ENCODE data around the gene GSTA4. TPM values are rescaled to one million over a fixed set of nuclear protein-coding genes. Genes with fewer than 3 reads are reported as not detected.
"Not testable (repeated sequence)": the region's sequence is repeated elsewhere in the genome, so short reads cannot be mapped to it uniquely, and the experiment has no call there.

The GSTA4 gene
- total and polyA plus RNA-seq, 10 donors: 8.5 to 23.3 (median 15.0) TPM

DNA sequence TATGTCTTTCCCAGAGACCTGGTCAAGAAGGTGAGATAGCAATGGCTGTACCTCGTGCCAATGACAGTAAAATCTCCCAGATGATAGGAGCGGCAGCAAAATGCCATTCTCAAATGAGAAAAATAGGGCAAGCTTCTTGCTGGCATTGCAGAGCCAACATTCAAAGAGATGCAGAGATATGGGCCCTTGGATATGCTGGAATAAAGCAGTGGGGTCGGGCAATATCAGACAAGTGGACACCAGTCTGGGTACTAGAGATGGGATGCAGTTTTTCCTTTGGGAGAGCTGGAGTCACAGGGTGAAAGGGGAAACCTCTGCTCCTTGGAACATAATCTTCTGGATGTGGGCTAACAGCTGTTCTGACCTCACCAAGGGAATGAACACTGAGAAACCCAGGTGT lies 29.0 kb downstream of the GSTA4 start:
- DNase-seq: no peak
- intact Hi-C loops (cut with DNase I; ENCODE audit: low total_unique reads): no loop called here
- no peaks in the 10 kb centered on the region for H3K27me3 ChIP-seq (replicated peaks in 1 of 7)
- TF ChIP-seq, protein P1, sequence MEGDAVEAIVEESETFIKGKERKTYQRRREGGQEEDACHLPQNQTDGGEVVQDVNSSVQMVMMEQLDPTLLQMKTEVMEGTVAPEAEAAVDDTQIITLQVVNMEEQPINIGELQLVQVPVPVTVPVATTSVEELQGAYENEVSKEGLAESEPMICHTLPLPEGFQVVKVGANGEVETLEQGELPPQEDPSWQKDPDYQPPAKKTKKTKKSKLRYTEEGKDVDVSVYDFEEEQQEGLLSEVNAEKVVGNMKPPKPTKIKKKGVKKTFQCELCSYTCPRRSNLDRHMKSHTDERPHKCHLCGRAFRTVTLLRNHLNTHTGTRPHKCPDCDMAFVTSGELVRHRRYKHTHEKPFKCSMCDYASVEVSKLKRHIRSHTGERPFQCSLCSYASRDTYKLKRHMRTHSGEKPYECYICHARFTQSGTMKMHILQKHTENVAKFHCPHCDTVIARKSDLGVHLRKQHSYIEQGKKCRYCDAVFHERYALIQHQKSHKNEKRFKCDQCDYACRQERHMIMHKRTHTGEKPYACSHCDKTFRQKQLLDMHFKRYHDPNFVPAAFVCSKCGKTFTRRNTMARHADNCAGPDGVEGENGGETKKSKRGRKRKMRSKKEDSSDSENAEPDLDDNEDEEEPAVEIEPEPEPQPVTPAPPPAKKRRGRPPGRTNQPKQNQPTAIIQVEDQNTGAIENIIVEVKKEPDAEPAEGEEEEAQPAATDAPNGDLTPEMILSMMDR (IDR thresholded peaks at IDR 0.05 in 8 of 11, conservative IDR thresholded peaks at IDR 0.05 in 3 of 11): no peak
- TF ChIP-seq POLR2A (IDR thresholded peaks at IDR 0.05) (no peak), POLR2AphosphoS5 (IDR thresholded peaks at IDR 0.05) (no peak)
- no peaks in the 10 kb centered on the region for H3K36me3 ChIP-seq
- WGBS, 5 donors: 79 to 88% (median 85%) methylated on average over 3 of the region's 3 CpGs
- H3K4me1 ChIP-seq: no peaks in the 10 kb centered on the region
- H3K4me3 ChIP-seq: no peak overlapping the region
- H3K9me3 ChIP-seq: peaks cover 0 to 12% (median 0%) of the 10 kb centered on the region in 8 donors
- H3K27ac ChIP-seq: no peak overlapping the region

GRCh38 chr6:52965380-52965779 lies 29.7 kb downstream of the GSTA4 start:
- H3K4me1 ChIP-seq: no peaks in the 10 kb centered on the region
- DNase-seq: no peak
- H3K27me3 ChIP-seq (replicated peaks in 1 of 7): no peaks in the 10 kb centered on the region
- TF ChIP-seq POLR2AphosphoS5 (IDR thresholded peaks at IDR 0.05): no peak
- H3K27ac ChIP-seq: no peak overlapping the region
- H3K36me3 ChIP-seq: no peaks in the 10 kb centered on the region
- intact Hi-C loops (cut with DNase I; ENCODE audit: low total_unique reads): no loop called here
- H3K4me3 ChIP-seq: no peak overlapping the region
- peaks cover 0 to 12% (median 0%) of the 10 kb centered on the region in 8 donors for H3K9me3 ChIP-seq
- WGBS, 5 donors: 79 to 91% (median 81%) methylated on average over 4 of the region's 4 CpGs

DNA sequence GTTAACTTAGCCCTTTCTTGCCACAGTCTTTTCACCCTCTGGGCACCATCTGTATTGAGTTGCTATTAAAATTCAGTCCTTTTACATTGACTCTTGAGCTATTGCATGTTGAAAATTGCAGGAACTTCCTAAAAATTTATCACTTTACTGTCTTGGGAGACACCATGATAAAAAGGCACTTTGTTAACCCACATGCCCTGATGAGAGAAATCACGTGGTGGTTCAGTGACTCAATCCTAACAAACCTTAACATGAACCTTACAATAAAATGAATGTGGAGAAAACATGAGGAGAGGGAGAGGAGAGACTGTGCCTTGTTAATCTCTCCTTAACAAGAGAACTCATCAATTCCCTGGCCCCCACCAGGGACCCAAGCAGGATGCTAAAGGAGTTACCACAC lies 30.8 kb downstream of the GSTA4 start:
- no peaks in the 10 kb centered on the region for H3K36me3 ChIP-seq
- peaks cover 0 to 12% (median 0%) of the 10 kb centered on the region in 8 donors for H3K9me3 ChIP-seq
- intact Hi-C loops (cut with DNase I; ENCODE audit: low total_unique reads): no loop called here
- no peaks in the 10 kb centered on the region for H3K27me3 ChIP-seq (replicated peaks in 1 of 7)
- H3K4me3 ChIP-seq: no peak overlapping the region
- no peak for DNase-seq
- no peaks in the 10 kb centered on the region for H3K4me1 ChIP-seq
- TF ChIP-seq POLR2AphosphoS5 (IDR thresholded peaks at IDR 0.05) (no peak), POLR2A (IDR thresholded peaks at IDR 0.05) (no peak)
- TF ChIP-seq, protein P1 (IDR thresholded peaks at IDR 0.05 in 8 of 11, conservative IDR thresholded peaks at IDR 0.05 in 3 of 11): no peak
- WGBS, 5 donors: 41 to 75% (median 63%) methylated on average over 1 of the region's 1 CpG
- no peak overlapping the region for H3K27ac ChIP-seq

DNA sequence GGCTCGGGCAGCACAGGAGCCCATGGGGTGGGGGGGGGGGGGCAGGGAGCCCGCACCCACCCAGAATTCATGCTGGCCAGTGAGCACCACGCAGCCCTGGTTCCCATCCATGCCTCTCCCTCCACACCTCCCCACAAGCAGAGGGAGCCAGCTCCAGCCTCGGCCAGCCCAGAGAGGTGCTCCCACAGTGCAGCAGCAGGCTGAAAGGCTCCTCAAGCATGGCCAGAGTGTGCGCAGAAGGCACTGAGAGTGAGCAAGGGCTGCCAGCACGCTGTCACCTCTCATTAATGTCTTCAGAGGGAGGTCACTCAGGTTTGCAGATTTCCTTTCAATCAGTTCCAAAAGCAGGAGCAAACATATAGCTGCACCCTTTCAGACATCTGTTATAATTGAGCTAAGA lies 32.4 kb downstream of the GSTA4 start:
- H3K36me3 ChIP-seq: no peaks in the 10 kb centered on the region
- TF ChIP-seq, protein P1 (IDR thresholded peaks at IDR 0.05 in 8 of 11, conservative IDR thresholded peaks at IDR 0.05 in 3 of 11): no peak
- TF ChIP-seq POLR2A (IDR thresholded peaks at IDR 0.05) (no peak), POLR2AphosphoS5 (IDR thresholded peaks at IDR 0.05) (no peak)
- no peaks in the 10 kb centered on the region for H3K4me1 ChIP-seq
- H3K27ac ChIP-seq: no peak overlapping the region
- intact Hi-C loops (cut with DNase I; ENCODE audit: low total_unique reads): no loop called here
- H3K9me3 ChIP-seq: peaks cover 0 to 12% (median 0%) of the 10 kb centered on the region in 8 donors
- DNase-seq: no peak
- 70 to 86% (median 85%) methylated on average over 4 to 6 of the region's 6 CpGs for WGBS, 5 donors
- no peak overlapping the region for H3K4me3 ChIP-seq
- H3K27me3 ChIP-seq (replicated peaks in 1 of 7): no peaks in the 10 kb centered on the region

- H3K4me1 ChIP-seq; H3K27me3 ChIP-seq (replicated peaks in 1 of 7); H3K36me3 ChIP-seq; DNase-seq; H3K27ac ChIP-seq; intact Hi-C loops (cut with DNase I; ENCODE audit: low total_unique reads); H3K4me3 ChIP-seq: not testable (repeated sequence)
- H3K9me3 ChIP-seq: peaks cover 0 to 12% (median 0%) of the 10 kb centered on the region in 8 donors
- 71 to 80% (median 75%) methylated on average over 10 of the region's 10 CpGs for whole genome bisulfite sequencing, 5 donors
Measured at GRCh38 chr6:52961022-52961421, 34.1 kb downstream of the GSTA4 start.

GRCh38 chr6:52960211-52960610 lies 34.9 kb downstream of the GSTA4 start:
- peaks cover 0 to 12% (median 0%) of the 10 kb centered on the region in 8 donors for H3K9me3 ChIP-seq
- DNase-seq; H3K4me1 ChIP-seq; H3K27ac ChIP-seq; H3K4me3 ChIP-seq; H3K36me3 ChIP-seq; intact Hi-C loops (cut with DNase I; ENCODE audit: low total_unique reads); H3K27me3 ChIP-seq (replicated peaks in 1 of 7): not testable (repeated sequence)
- 84 to 93% (median 87%) methylated on average over 8 of the region's 8 CpGs for WGBS, 5 donors

All from spleen (tissue), 11 donors.